LNCAP (cell line): Measurements from ENCODE around the gene LRP8.

Source experiments
- CTCF ChIP-seq: fragments of 450-650 bp; IDR thresholded peaks from 2 replicates; pipeline ENCODE4 v1.5.1; 2017; ENCODE audit warnings: mild to moderate bottlenecking

LRP8 gene

GRCh38 chr1:53321776-53322602 is 5.9 kb downstream of the LRP8 start:
- no peak for TF ChIP-seq CTCF

GRCh38 chr1:53321366-53321765 is 6.5 kb downstream of the LRP8 start:
- TF ChIP-seq CTCF = no peak

- no peak for TF ChIP-seq CTCF
These were observed 7.2 kb downstream of the LRP8 start for GRCh38 chr1:53320646-53321045.

- no peak for TF ChIP-seq CTCF
These were observed 8.4 kb downstream of the LRP8 start for GRCh38 chr1:53319296-53320101.

GRCh38 chr1:53317646-53318539 is 10.0 kb downstream of the LRP8 start:
- TF ChIP-seq CTCF = no peak

GRCh38 chr1:53316766-53317581 is 10.9 kb downstream of the LRP8 start:
- TF ChIP-seq CTCF = no peak
